Neural cell (in vitro differentiated cells): ENCODE data around the gene AFAP1. TPM values are rescaled to one million over a fixed set of nuclear protein-coding genes. Genes with fewer than 3 reads are reported as not detected.

ENCODE experiments used
- H2AFZ ChIP-seq: fragments of 200-600, 300-800 bp; sonication (generic), shearing (Covaris generic); 2 replicates; pipeline ENCODE4 v1.6.0; 2014; ENCODE audit warnings: low read depth, mild to moderate bottlenecking, antibody characterized with exemption, low read length, moderate library complexity
- H3F3A ChIP-seq: fragments of 200-600 bp; shearing (Covaris generic); 2 replicates; pipeline ENCODE4 v1.6.1; 2016; ENCODE audit warnings: mild to moderate bottlenecking, moderate library complexity, mixed read lengths, antibody characterized with exemption, low read length; ENCODE audit not compliant: insufficient read depth, poor library complexity, severe bottlenecking
- H3K27ac ChIP-seq: fragments of 200-600, 300-800 bp; sonication (generic), shearing (Covaris generic); 2 replicates; pipeline ENCODE4 v1.5.1; 2014; ENCODE audit warnings: mild to moderate bottlenecking, low read length, moderate library complexity
- H3K27me3 ChIP-seq: fragments of 300-800, 200-600 bp; sonication (generic), shearing (Covaris generic); 2 replicates; pipeline ENCODE4 v1.6.0; 2014; ENCODE audit warnings: mild to moderate bottlenecking, low read depth, low read length, moderate library complexity; ENCODE audit not compliant: insufficient read depth
- H3K36me3 ChIP-seq: fragments of 300-800, 200-600 bp; sonication (generic), shearing (Covaris generic); 2 replicates; pipeline ENCODE4 v1.5.1; 2014; ENCODE audit warnings: mild to moderate bottlenecking, antibody characterized with exemption, low read length, moderate library complexity; ENCODE audit not compliant: insufficient read depth
- H3K4me2 ChIP-seq: fragments of 300-800, 200-600 bp; sonication (generic), shearing (Covaris generic); 2 replicates; pipeline ENCODE4 v1.6.0; 2014; ENCODE audit warnings: mild to moderate bottlenecking, low read length
- H3K4me3 ChIP-seq: fragments of 300-800, 200-600 bp; sonication (generic), shearing (Covaris generic); 2 replicates; pipeline ENCODE4 v1.5.1; 2014; ENCODE audit warnings: mild to moderate bottlenecking, low read length, moderate library complexity
- H3K79me2 ChIP-seq: fragments of 200-600 bp; shearing (Covaris generic); replicated peaks from 2 replicates; pipeline ENCODE4 v1.6.0; 2014; ENCODE audit warnings: mild to moderate bottlenecking, low read length, moderate library complexity; ENCODE audit not compliant: insufficient read depth
- H3K9ac ChIP-seq: fragments of 300-800, 200-600 bp; sonication (generic), shearing (Covaris generic); 2 replicates; pipeline ENCODE4 v1.6.1; 2016; ENCODE audit warnings: mild to moderate bottlenecking, low read length, mixed read lengths
- H3K9me2 ChIP-seq: fragments of 200-600 bp; shearing (Covaris generic); 2 replicates; pipeline ENCODE4 v1.6.1; 2016; ENCODE audit warnings: mild to moderate bottlenecking, low read length, mixed read lengths; ENCODE audit not compliant: insufficient read depth
- H3K9me3 ChIP-seq: fragments of 200-600, 300-800 bp; sonication (generic), shearing (Covaris generic); 2 replicates; pipeline ENCODE4 v1.6.1; 2016; ENCODE audit warnings: mild to moderate bottlenecking, mixed run types, low read length, moderate library complexity, mixed read lengths
- H4K20me1 ChIP-seq: fragments of 200-600 bp; shearing (Covaris generic); 2 replicates; pipeline ENCODE4 v1.6.1; 2016; ENCODE audit warnings: mild to moderate bottlenecking, mixed run types; ENCODE audit not compliant: insufficient read depth
- EP300 ChIP-seq: fragments of 450-650 bp; conservative IDR thresholded peaks from 2 replicates; pipeline ENCODE4 v1.6.1; 2014; ENCODE audit warnings: antibody characterized with exemption, mild to moderate bottlenecking, moderate library complexity; ENCODE audit not compliant: poor library complexity, severe bottlenecking
- EZH2 ChIP-seq: fragments of 200-600, 300-800 bp; shearing (Covaris generic), sonication (generic); IDR thresholded peaks from 2 replicates; pipeline ENCODE4 v1.6.1; 2014; ENCODE audit warnings: antibody characterized with exemption, low read length, borderline replicate concordance, mild to moderate bottlenecking; ENCODE audit not compliant: insufficient read depth, poor library complexity, severe bottlenecking
- MXI1 ChIP-seq: fragments of 450-650 bp; conservative IDR thresholded peaks from 2 replicates; pipeline ENCODE4 v1.6.1; 2014; ENCODE audit warnings: antibody characterized with exemption, mild to moderate bottlenecking; ENCODE audit not compliant: poor library complexity, severe bottlenecking
- POLR2AphosphoS5 ChIP-seq: IDR thresholded peaks from 2 replicates; pipeline ENCODE4 v1.6.1; 2012
- RAD21 ChIP-seq: fragments of 450-650 bp; conservative IDR thresholded peaks from 2 replicates; pipeline ENCODE4 v1.6.1; 2014; ENCODE audit warnings: antibody characterized with exemption, mild to moderate bottlenecking, moderate library complexity
- REST ChIP-seq: IDR thresholded peaks from 2 replicates; pipeline ENCODE4 v1.6.1; 2012; ENCODE audit warnings: borderline replicate concordance
- SMC3 ChIP-seq: fragments of 450-650 bp; conservative IDR thresholded peaks from 2 replicates; pipeline ENCODE4 v1.6.1; 2014; ENCODE audit warnings: antibody characterized with exemption, mild to moderate bottlenecking, moderate library complexity; ENCODE audit not compliant: poor library complexity
- TAF1 ChIP-seq: IDR thresholded peaks from 2 replicates; pipeline ENCODE4 v1.6.1; 2012; ENCODE audit warnings: low read depth
- polyA plus RNA-seq: library from polyadenylated mRNA; depleted of rRNA; stranded (reverse); fragments of >200 nt; gene quantifications from 2 replicates; pipeline ENCODE4 v1.2.3, GENCODE V29; 2014
- TF ChIP-seq, protein P1 (sequence below): fragments of 450-650 bp; IDR thresholded peaks from 2 replicates; pipeline ENCODE4 v1.5.1; 2014; ENCODE audit warnings: antibody characterized with exemption, mild to moderate bottlenecking, moderate library complexity; ENCODE audit not compliant: poor library complexity, severe bottlenecking

The AFAP1 gene
- polyA plus RNA-seq, 1 donor from 2014 or later = 38.9 TPM

DNA sequence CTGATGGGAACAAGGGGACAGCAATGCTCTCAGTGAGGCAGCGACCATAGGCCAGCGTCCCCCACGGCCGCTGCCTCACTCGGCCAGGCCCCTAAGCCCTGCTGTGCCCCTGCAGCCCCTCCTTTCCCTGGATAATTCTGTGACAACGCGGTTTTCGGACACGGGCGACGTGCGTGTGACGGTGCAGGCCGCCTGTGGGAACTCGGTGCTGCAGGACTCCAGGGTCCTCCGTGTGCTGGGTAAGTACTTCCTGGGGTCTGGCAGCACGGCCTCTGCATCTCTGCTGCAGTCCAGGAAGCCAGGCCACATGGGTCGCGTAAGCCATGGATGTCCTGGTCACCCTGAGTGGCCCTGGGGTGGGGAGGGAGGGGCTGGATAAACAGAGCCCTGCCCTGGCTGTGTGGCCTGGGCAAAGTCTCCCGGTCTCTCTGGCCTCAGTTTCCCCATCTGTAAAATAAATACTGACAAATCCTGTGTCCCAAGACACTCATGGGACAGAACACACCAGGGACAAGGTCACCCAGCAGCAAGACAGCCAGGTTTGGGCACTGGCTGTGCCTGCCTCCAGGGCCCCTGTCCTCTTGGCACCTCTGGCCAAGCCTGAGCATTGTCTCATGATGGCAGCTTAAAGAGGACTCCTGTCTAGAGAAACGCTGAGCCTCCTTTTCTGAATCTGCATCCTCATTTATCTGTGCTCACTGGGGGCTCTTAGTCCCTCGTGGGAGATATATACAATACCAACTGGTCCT lies 212.8 kb downstream of the AFAP1 start:
- Histone ChIP-seq H4K20me1 (no peaks in the 10 kb centered on the region), H3K36me3 (no peaks in the 10 kb centered on the region), H3K4me2 (no peak overlapping the region), H3K27me3 (no peaks in the 10 kb centered on the region), H3K27ac (no peak overlapping the region), H3K9me3 (no peaks in the 10 kb centered on the region), H3K9ac (no peak overlapping the region), H3K9me2 (no peaks in the 10 kb centered on the region), H2AFZ (no peak overlapping the region), H3K4me3 (no peak overlapping the region), H3F3A (no peaks in the 10 kb centered on the region), H3K79me2 (no peaks in the 10 kb centered on the region)
- TF ChIP-seq POLR2AphosphoS5 (no peak), TAF1 (no peak), EP300 (no peak), EZH2 (no peak), RAD21 (no peak), REST (no peak), SMC3 (no peak)

- H3K9me2 ChIP-seq = no peaks in the 10 kb centered on the region
- no peaks in the 10 kb centered on the region for H3K79me2 ChIP-seq
- no peaks in the 10 kb centered on the region for H3K9me3 ChIP-seq
- no peak overlapping the region for H2AFZ ChIP-seq
- no peak overlapping the region for H3K9ac ChIP-seq
- TF ChIP-seq EZH2 (no peak), TAF1 (no peak), RAD21 (no peak), SMC3 (no peak)
- TF ChIP-seq, protein P1, sequence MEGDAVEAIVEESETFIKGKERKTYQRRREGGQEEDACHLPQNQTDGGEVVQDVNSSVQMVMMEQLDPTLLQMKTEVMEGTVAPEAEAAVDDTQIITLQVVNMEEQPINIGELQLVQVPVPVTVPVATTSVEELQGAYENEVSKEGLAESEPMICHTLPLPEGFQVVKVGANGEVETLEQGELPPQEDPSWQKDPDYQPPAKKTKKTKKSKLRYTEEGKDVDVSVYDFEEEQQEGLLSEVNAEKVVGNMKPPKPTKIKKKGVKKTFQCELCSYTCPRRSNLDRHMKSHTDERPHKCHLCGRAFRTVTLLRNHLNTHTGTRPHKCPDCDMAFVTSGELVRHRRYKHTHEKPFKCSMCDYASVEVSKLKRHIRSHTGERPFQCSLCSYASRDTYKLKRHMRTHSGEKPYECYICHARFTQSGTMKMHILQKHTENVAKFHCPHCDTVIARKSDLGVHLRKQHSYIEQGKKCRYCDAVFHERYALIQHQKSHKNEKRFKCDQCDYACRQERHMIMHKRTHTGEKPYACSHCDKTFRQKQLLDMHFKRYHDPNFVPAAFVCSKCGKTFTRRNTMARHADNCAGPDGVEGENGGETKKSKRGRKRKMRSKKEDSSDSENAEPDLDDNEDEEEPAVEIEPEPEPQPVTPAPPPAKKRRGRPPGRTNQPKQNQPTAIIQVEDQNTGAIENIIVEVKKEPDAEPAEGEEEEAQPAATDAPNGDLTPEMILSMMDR = no peak
- H3F3A ChIP-seq = no peaks in the 10 kb centered on the region
- H3K4me2 ChIP-seq = no peak overlapping the region
- H3K36me3 ChIP-seq = no peaks in the 10 kb centered on the region
- H3K27ac ChIP-seq = no peak overlapping the region
- H3K27me3 ChIP-seq = no peaks in the 10 kb centered on the region
- no peak overlapping the region for H3K4me3 ChIP-seq
- H4K20me1 ChIP-seq = no peaks in the 10 kb centered on the region
Measured at GRCh38 chr4:7725951-7726350, 213.7 kb downstream of the AFAP1 start.

DNA sequence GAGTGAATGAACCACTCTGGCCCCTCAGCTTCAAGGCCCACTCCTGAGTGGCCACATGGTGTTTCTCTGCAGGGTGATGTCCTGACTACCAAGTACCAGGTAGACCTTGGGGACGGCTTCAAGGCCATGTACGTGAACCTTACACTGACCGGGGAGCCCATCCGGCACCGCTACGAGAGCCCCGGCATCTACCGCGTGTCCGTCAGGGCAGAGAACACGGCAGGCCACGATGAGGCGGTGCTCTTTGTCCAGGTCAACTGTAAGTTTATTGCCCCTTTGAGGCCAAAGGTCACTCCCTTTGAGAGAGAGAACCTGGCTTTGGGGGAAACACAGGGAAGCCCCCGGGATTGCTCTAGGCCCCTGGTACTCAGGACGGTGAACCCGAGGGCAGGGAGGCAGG lies 216.0 kb downstream of the AFAP1 start:
- Histone ChIP-seq H4K20me1 (no peaks in the 10 kb centered on the region), H3K9me2 (no peaks in the 10 kb centered on the region), H3K36me3 (no peaks in the 10 kb centered on the region), H2AFZ (no peak overlapping the region), H3K27me3 (no peaks in the 10 kb centered on the region), H3K4me3 (no peak overlapping the region), H3K9me3 (no peaks in the 10 kb centered on the region), H3K4me2 (no peak overlapping the region), H3K27ac (no peak overlapping the region), H3K9ac (no peak overlapping the region), H3K79me2 (no peaks in the 10 kb centered on the region), H3F3A (no peaks in the 10 kb centered on the region)
- TF ChIP-seq TAF1 = no peak
- TF ChIP-seq MXI1 = no peak
- no peak for TF ChIP-seq RAD21
- no peak for TF ChIP-seq REST
- TF ChIP-seq, protein P1 = no peak
- no peak for TF ChIP-seq SMC3
- no peak for TF ChIP-seq POLR2AphosphoS5
